ENCODE results near the gene EDN1. TPM values are rescaled to one million over a fixed set of nuclear protein-coding genes. Genes with fewer than 3 reads are reported as not detected.

Gene EDN1
- total RNA-seq, 2 experiments from 2014 or later = 0.14 TPM; not detected in 1

DNA sequence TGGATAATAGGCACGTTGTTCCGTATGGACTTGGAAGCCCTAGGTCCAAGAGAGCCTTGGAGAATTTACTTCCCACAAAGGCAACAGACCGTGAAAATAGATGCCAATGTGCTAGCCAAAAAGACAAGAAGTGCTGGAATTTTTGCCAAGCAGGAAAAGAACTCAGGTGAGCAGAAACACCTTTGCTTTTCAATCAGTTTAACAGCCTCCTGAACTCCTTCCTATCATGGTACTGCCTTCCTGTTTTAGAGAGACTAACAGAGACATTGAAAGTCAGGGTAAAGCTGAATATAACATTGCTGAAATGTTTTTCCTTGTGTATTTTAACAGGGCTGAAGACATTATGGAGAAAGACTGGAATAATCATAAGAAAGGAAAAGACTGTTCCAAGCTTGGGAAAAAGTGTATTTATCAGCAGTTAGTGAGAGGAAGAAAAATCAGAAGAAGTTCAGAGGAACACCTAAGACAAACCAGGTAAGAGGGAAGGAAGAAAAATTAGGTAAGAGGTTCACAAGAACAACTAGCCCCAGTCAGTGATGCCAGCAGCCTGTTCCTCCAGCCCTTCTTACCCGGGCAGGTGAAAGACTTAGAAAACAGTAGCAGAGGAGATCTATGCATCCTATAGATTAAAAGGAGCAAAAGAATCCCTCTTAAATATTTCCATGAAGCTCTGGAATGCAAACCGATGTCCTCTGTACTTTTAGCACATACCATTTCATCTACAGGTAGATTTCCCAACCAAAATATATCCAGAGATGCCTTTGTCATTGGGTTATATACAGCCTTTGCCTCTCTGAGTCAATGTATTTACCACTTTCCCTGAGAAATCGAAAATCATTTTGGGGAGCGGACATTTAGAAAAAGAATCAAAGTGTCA lies 4.0 kb downstream of the EDN1 start:
- Mint-ChIP-seq H3K27ac (no peak overlapping the region), H3K4me3 (no peak overlapping the region), H3K36me3 (no peaks in the 10 kb centered on the region), H3K9me3 (no peaks in the 10 kb centered on the region), H3K4me1 (peaks cover 13% of the 10 kb centered on the region), H3K27me3 (peaks cover 40% of the 10 kb centered on the region)
- ATAC-seq (ENCODE audit: low read depth) = no peak
- POLR2A ChIA-PET = no interaction called here
- DNase-seq = no peak

DNA sequence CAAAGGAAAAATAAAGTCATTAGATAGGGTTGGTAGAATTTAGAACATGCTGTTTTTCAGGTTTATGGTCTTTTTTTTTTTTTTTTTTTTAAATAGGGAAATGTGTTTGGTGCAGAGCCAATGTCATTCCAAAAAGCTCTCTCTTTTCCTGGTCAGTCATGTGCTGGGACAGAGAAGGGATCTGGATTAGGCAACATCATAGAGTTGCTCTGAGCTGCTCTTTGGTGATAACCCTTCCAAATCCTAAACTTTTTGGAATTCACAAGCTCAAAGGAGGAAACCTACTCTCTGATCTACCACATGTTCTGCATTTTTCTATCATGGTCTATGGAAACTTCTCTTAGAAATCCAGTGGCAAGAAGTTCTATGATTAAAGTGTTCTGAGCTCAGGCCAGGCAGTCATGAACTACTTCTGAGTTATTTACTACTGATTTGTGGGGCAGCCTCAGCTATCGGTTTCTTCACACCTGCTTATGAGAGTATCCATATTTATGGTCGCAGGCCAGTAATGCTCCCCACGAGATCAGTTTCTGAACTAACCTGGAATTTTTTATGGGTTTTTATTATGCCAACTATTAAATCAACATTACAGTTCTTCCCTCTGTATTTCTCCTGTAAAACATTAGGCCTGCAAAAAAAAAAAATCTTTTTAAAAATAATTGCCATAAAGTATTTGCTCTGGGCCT lies 4.8 kb downstream of the EDN1 start:
- Mint-ChIP-seq H3K4me3 (no peak overlapping the region), H3K27ac (no peak overlapping the region), H3K9me3 (no peaks in the 10 kb centered on the region), H3K27me3 (peaks cover 34% of the 10 kb centered on the region), H3K4me1 (peaks cover 6% of the 10 kb centered on the region), H3K36me3 (no peaks in the 10 kb centered on the region)
- DNase-seq (no peak), ATAC-seq (ENCODE audit: low read depth) (no peak)
- POLR2A ChIA-PET = no interaction called here

DNA sequence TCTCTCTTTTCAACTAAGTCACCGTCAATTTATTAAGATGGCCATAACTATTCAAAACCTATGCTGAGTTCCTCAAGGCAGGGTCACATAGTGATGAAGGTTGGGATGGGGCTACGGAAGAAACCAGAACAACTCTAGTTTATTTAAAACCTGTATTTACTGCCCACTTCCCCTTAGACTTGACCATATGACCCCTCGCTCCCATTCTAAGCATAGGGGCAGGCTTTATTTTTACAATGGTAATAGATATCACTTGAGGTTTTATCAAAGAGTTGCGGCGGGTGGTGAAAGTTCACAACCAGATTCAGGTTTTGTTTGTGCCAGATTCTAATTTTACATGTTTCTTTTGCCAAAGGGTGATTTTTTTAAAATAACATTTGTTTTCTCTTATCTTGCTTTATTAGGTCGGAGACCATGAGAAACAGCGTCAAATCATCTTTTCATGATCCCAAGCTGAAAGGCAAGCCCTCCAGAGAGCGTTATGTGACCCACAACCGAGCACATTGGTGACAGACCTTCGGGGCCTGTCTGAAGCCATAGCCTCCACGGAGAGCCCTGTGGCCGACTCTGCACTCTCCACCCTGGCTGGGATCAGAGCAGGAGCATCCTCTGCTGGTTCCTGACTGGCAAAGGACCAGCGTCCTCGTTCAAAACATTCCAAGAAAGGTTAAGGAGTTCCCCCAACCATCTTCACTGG lies 5.5 kb downstream of the EDN1 start:
- Mint-ChIP-seq H3K27ac (no peak overlapping the region), H3K4me3 (no peak overlapping the region)

DNA sequence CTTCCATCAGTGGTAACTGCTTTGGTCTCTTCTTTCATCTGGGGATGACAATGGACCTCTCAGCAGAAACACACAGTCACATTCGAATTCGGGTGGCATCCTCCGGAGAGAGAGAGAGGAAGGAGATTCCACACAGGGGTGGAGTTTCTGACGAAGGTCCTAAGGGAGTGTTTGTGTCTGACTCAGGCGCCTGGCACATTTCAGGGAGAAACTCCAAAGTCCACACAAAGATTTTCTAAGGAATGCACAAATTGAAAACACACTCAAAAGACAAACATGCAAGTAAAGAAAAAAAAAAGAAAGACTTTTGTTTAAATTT lies 6.1 kb downstream of the EDN1 start:
- H3K9me3 Mint-ChIP-seq = no peaks in the 10 kb centered on the region
- peaks cover 26% of the 10 kb centered on the region for H3K27me3 Mint-ChIP-seq
- ATAC-seq (ENCODE audit: low read depth) (no peak), DNase-seq (no peak)
- H3K4me1 Mint-ChIP-seq = peaks cover 3% of the 10 kb centered on the region
- H3K36me3 Mint-ChIP-seq = no peaks in the 10 kb centered on the region
- H3K27ac Mint-ChIP-seq = no peak overlapping the region
- no peak overlapping the region for H3K4me3 Mint-ChIP-seq
- POLR2A ChIA-PET = no interaction called here

More for the DNA sequence above, 5.5 kb downstream of the EDN1 start:
- DNase-seq (no peak), ATAC-seq (ENCODE audit: low read depth) (no peak)
- Mint-ChIP-seq H3K4me1 (peaks cover 3% of the 10 kb centered on the region), H3K36me3 (no peaks in the 10 kb centered on the region), H3K9me3 (no peaks in the 10 kb centered on the region), H3K27me3 (peaks cover 28% of the 10 kb centered on the region)
- POLR2A ChIA-PET = no interaction called here

DNA sequence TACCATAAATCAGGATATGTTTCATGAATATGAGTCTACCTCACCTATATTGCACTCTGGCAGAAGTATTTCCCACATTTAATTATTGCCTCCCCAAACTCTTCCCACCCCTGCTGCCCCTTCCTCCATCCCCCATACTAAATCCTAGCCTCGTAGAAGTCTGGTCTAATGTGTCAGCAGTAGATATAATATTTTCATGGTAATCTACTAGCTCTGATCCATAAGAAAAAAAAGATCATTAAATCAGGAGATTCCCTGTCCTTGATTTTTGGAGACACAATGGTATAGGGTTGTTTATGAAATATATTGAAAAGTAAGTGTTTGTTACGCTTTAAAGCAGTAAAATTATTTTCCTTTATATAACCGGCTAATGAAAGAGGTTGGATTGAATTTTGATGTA lies 6.4 kb downstream of the EDN1 start:
- no peak for DNase-seq
- POLR2A ChIA-PET = no interaction called here
- Mint-ChIP-seq H3K4me1 (peaks cover 1% of the 10 kb centered on the region), H3K27ac (no peak overlapping the region), H3K4me3 (no peak overlapping the region), H3K27me3 (peaks cover 22% of the 10 kb centered on the region), H3K36me3 (no peaks in the 10 kb centered on the region), H3K9me3 (no peaks in the 10 kb centered on the region)
- no peak for ATAC-seq (ENCODE audit: low read depth)

DNA sequence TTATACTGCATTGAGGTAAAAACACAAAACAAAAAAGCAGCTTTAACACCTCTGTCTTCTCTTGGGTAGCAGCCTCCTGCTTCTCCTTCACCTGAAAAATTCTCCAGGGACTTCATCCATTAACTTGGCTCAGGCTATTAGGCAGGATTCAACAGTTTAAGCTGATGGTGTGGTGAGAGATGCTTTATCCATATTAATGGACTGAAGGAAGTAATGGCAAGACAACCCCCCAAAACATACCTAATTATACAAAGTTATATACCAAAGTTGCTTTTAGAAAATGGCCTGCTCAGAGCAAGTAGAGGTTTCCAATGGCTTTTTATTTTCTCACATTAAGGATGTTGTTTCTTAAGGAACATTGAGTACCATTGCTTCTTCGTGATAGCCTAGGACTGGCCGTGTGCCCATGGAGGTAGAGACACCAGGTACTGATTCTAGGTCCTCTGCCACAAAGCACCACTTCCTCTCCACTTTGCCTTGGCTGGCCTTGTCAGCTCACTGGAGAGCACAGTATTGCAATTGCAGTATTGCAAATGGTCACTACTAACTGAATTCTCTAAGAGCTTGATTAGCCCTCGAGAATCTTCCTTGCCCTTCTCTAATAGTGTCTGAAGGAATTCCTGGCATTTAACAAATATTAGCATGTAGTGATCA lies 7.3 kb downstream of the EDN1 start:
- H3K27ac Mint-ChIP-seq = no peak overlapping the region
- H3K36me3 Mint-ChIP-seq = no peaks in the 10 kb centered on the region
- ATAC-seq (ENCODE audit: low read depth) = no peak
- no peak for DNase-seq
- H3K4me1 Mint-ChIP-seq = no peaks in the 10 kb centered on the region
- H3K27me3 Mint-ChIP-seq = peaks cover 13% of the 10 kb centered on the region
- no peaks in the 10 kb centered on the region for H3K9me3 Mint-ChIP-seq
- no peak overlapping the region for H3K4me3 Mint-ChIP-seq
- POLR2A ChIA-PET = no interaction called here

DNA sequence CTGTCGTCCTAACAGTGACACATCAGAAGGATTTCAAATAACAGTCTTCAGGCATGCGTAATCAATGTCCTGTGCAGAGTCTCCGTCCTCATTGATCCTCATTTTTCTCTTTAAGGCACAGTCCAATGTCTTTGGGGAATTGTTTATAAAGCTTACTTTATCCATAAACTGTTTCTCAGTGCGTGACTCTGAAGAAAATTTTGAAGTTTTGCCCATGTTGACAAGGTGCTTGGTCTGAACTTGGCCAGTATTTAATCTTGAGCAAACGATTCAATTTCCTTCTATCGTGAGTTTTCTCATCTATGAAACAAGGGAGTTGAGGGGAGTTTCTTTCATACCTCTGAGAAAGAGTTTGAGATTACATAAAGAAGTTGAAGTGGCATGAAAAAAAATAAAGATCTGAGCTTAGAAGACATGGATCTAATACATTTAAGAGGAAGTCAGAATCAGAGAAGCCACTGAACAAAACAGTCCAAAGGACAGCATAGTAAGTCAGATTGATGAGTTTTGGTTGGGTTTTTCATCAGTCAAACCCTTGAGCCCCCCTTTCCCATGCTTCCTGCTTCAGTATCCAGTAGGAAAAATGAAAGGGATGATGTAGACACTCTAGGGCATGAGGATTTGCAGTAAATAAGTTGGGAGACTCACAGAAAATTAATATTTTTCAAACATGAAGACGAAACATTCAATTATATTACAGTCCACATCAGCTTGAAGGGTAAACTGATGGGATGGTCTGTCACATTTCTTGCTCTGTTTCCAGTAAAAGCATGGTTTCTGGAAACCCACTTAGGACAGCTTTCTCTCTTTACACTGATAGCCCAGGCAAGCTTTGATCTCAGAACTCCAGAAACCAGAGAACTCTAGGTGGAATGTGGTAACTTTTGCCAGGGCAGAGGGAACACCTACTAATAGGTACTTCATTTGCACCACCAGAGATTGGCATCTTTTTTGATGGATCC lies 8.1 kb downstream of the EDN1 start:
- H3K9me3 Mint-ChIP-seq = no peaks in the 10 kb centered on the region
- H3K4me1 Mint-ChIP-seq = no peaks in the 10 kb centered on the region
- H3K27me3 Mint-ChIP-seq = peaks cover 5% of the 10 kb centered on the region
- no peak overlapping the region for H3K27ac Mint-ChIP-seq
- no peak overlapping the region for H3K4me3 Mint-ChIP-seq
- no peaks in the 10 kb centered on the region for H3K36me3 Mint-ChIP-seq
- no peak for DNase-seq
- POLR2A ChIA-PET = no interaction called here
- ATAC-seq (ENCODE audit: low read depth) = no peak

DNA sequence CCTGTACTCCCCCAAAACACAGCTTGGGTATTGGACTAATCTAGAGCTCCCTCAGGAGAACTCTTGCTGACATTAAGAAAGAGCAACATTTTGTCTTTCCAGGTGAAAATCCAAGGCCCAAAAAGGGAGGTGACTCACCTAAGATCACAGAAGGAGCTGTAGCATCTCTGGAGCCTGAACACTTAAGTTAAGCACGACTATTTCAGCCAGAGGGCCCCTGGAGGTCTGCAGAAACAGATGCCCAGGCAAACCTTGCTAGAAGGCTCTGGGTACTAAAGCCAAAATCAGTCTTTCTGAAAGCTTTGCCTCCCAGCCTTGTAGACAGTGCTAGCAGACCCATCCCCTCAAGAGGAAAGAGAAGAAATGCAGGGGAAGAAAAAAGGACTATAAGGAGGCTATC lies 8.8 kb downstream of the EDN1 start:
- Mint-ChIP-seq H3K4me1 (no peaks in the 10 kb centered on the region), H3K27ac (no peak overlapping the region), H3K4me3 (no peak overlapping the region), H3K9me3 (no peaks in the 10 kb centered on the region), H3K36me3 (no peaks in the 10 kb centered on the region), H3K27me3 (no peaks in the 10 kb centered on the region)
- POLR2A ChIA-PET = no interaction called here
- DNase-seq = no peak
- no peak for ATAC-seq (ENCODE audit: low read depth)

DNA sequence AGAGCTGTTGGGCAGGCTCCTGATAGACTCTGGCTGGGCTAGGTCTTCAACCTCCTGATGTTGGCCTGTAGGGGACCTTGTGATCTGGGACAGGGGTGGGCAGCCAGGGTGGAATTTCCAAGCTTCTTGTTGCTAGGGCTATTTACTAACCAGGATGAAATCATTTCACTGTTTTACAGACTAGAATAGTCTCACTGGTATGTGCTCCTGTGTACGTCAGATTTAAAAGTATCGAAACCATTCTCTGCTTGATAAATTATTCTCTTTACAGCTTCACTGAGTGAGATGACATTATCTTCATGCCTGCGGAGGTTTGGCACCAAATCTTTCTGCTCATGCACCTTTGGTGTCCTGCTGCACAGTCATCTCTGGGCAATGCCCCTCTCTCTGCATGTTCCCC lies 10.9 kb downstream of the EDN1 start:
- no peak for DNase-seq
- H3K4me1 Mint-ChIP-seq = no peaks in the 10 kb centered on the region
- no peak overlapping the region for H3K27ac Mint-ChIP-seq
- POLR2A ChIA-PET = no interaction called here
- peaks cover 1% of the 10 kb centered on the region for H3K9me3 Mint-ChIP-seq
- ATAC-seq (ENCODE audit: low read depth) = no peak
- no peak overlapping the region for H3K4me3 Mint-ChIP-seq
- no peaks in the 10 kb centered on the region for H3K36me3 Mint-ChIP-seq
- H3K27me3 Mint-ChIP-seq = peaks cover 11% of the 10 kb centered on the region

DNA sequence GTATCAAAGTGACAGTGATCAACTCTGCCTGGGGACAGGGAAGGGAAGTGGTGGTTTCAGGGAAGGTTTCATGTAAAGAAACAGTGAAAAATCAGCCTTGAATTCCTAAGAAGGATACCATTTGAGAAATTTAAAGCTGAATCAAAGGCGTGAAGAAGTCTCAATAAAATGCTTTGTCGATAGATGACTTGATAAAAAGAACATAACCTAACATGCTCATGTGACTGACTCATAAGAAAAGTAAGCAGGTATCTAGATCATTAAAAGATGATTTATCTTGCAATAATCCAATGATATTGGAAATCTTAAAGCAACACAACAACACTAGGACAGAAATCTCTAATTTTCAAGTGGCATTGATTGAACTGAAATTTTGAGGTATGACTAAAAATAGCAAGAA lies 14.3 kb downstream of the EDN1 start:
- Mint-ChIP-seq H3K4me1 (no peaks in the 10 kb centered on the region), H3K9me3 (peaks cover 1% of the 10 kb centered on the region), H3K4me3 (no peak overlapping the region), H3K27ac (no peak overlapping the region), H3K36me3 (no peaks in the 10 kb centered on the region), H3K27me3 (peaks cover 14% of the 10 kb centered on the region)
- DNase-seq (no peak), ATAC-seq (ENCODE audit: low read depth) (no peak)
- POLR2A ChIA-PET = no interaction called here

DNA sequence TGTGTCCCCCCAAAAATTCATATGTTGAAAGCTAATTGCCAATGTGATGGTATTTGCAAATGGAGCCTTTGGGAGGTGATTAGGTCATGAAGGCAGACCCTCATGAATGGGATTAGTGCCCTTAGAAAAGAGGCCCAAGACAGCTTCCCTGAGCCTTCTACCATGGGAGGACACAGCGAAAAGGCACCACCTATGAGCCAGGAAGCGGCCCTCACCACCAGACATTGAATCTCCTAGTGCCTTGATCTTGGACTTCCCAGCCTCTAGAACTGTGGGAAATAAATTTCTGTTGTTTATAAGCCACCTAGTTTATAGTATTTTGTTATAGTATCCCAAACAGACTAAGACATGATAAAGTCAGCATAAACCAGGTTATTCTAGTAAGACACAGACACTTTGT lies 18.9 kb downstream of the EDN1 start:
- DNase-seq (no peak), ATAC-seq (ENCODE audit: low read depth) (no peak)
- Mint-ChIP-seq H3K4me3 (no peak overlapping the region), H3K4me1 (no peaks in the 10 kb centered on the region), H3K27ac (no peak overlapping the region), H3K36me3 (no peaks in the 10 kb centered on the region), H3K9me3 (peaks cover 1% of the 10 kb centered on the region), H3K27me3 (peaks cover 14% of the 10 kb centered on the region)
- POLR2A ChIA-PET = no interaction called here

DNA sequence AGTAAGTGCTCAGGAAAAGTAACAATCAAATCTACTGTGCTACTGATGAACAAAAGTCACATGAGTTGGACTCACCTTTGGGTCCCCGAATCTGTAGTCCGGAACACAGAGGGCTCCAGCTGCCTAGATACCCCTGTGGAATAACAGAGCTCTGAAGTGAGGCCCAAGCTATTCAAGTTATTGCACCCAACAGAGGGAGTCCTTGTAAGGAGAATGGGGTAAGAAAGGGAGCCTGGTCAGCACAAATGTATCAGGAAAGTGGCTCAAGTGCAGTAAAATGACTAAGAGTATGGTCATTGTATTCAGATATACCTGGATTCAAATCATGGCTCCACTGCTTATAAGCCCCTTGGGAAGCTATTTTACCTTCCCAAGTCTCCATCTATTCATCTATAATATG lies 20.9 kb downstream of the EDN1 start:
- Mint-ChIP-seq H3K4me3 (no peak overlapping the region), H3K36me3 (no peaks in the 10 kb centered on the region), H3K27me3 (peaks cover 5% of the 10 kb centered on the region), H3K4me1 (no peaks in the 10 kb centered on the region), H3K27ac (no peak overlapping the region), H3K9me3 (no peaks in the 10 kb centered on the region)
- POLR2A ChIA-PET = no interaction called here
- no peak for DNase-seq
- no peak for ATAC-seq (ENCODE audit: low read depth)

DNA sequence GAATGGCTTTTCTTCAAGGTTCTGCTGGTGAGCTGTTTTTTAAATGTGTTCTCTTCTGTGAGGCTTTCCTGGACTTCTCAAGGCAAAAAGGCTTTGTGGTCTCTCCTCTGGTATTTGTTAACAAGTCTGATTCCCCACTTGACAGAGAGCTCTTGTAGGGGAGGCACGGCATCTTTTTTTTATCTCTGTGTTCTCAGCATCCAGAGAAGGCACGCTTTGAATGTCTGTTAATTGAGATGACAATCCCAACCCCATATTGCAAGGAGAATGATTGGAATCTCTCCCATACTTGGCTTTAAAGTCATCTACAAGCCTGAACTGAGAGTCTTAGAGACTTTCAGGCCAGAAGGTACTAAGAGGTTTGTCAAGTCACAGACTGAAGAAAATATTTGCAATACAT lies 22.6 kb downstream of the EDN1 start:
- no peak overlapping the region for H3K27ac Mint-ChIP-seq
- H3K27me3 Mint-ChIP-seq = peaks cover 3% of the 10 kb centered on the region
- ATAC-seq (ENCODE audit: low read depth) (no peak), DNase-seq (no peak)
- POLR2A ChIA-PET = no interaction called here
- no peaks in the 10 kb centered on the region for H3K9me3 Mint-ChIP-seq
- no peaks in the 10 kb centered on the region for H3K36me3 Mint-ChIP-seq
- H3K4me1 Mint-ChIP-seq = no peaks in the 10 kb centered on the region
- no peak overlapping the region for H3K4me3 Mint-ChIP-seq

Measured in activated naive CD8-positive, alpha-beta T cell treated with anti-CD3 and anti-CD28 coated beads, Interleukin-2, amount 10 ng/mL, durations not matched to agents 7 days and 5 days (primary cell).